Posterior vena cava (tissue), 2 donors: Measurements from ENCODE around the gene ZFHX3. TPM values are rescaled to one million over a fixed set of nuclear protein-coding genes. Genes with fewer than 3 reads are reported as not detected.
A peak's percentile ranks its signal among the peaks of the same experiment; 100 is the strongest.

Experiments
- DNase-seq: peaks from one replicate; pipeline ENCODE4 v3.0.0-alpha.2; 2020; ENCODE audit warnings: low spot score
- intact Hi-C, 2 donors: fragments of 100-400 bp; cut with DNase I; formaldehyde crosslinking; loops; one replicate each; pipeline versions ENCODE4 v1.14.1 to v1.14.2; 2022 to 2023
- total RNA-seq, 2 donors: library from RNA; stranded (reverse); fragmentation: NEBNext Ultra II Directional; extraction: Animal tissue kit (Norgen Biotek cat#: 25700); gene quantifications; one replicate each; pipeline ENCODE4 v1.2.1, GENCODE V29; 2021
- donor health status: DM: yes; HTN: yes; CAD: no.
- donor health status: DM: yes; HTN: yes; CAD: no.

The ZFHX3 gene
- total RNA-seq, 2 donors from 2014 or later: 40.8 to 43.7 TPM

DNA sequence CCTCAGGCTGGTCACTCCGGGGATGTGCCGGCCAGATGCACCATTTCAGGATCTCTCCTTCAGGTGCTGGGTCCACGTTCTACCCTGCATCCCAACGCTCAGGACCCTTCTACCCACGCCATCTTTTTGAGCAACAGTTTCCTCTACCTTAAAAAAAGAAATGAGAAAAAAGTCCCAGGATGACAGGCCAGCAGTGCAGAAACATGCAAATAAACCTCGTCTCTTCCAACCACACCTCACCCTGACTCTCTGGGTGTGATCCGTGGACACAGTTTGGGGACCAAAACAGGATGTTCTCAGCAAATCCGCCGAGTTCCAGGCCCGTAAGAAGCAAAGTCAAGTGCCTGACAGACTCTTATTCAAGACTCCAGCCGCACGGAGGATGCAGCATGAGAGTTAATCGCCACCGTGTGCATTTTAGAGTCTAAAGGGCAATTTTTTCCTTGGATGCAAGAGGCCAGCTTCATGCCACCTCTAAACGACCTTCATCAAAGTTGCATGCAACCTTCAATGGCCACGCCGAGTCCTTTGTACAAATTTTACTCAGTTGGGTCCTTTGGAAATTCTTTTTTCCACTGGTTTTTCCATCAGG is 99.6 kb downstream of the ZFHX3 start:
- intact Hi-C loops: no loop called here
- peak; percentile 26 for DNase-seq

DNA sequence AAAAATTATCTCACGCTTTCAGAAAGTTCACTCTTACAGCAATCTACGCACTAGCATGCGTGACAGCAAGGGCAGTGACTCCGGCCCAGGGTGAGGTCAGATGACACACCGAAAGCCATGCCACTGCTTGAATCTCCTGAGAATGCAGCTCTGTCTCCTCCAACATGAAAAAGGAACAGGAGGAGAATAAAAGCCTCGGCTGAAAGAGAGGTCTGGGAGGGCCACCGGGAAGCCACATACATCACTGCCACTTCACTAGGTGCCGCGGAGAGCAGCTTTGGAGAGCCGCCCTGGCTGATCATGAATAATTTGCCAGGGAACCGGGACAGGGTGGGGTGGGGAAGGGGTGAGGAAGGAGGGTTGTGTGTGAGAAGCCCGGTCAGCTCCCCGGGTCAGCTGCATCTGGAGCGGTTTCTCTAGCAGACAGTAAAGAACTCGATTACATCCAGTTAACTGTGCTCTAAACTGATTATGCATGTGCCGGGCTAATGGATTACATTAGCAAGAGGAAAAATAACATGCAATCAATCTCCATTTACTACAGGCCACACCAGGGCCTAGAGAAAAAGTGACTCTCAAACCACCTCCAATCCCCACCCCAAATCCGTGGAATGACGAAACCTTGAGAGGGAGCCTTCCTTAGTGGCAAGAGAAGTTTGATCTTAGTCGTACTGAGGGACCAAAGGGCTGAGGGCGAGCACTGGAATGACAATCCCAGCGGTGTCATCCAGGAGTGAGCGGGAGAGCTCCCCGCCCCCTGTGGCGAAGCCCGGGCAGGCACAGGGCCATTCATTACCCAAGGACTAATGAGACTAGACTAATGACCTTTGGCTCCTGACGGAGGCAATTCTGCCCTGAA is 100.3 kb downstream of the ZFHX3 start:
- intact Hi-C loops: no loop called here
- peak; percentile 81 for DNase-seq

DNA sequence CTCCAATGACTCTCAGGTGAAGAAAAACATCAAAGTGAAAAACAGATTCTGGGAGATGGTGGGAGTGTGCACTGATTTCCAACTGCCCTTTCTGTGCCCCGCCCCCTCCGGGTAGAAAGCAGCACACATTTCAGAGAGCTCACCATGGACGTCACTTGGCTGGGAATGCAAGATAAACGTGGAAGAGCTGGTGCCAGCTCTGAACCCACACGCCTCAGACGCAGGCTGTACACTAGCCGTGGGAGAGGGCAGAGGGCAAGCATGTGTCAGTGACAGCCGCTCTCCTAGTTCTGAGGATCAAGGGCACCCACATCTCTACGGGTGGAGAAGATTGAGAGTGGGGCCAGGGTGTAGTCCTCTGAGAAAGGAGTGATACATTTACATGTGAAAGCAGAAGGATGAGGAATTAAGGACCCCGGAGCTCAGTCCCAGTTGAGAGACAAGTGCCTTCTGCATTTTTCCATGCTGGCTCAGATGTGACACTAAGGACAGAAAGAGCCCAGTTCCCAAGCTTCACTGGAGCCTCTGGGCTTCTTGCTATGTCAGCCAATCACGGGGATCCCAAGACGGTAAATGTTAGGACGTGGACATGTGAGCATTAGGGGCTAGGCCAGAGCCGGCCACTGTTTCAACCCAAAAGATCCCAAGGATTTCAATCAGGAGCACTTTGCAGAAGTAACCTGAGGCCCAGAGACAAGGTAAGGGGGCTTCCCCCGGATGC is 101.3 kb downstream of the ZFHX3 start:
- intact Hi-C loops: no loop called here
- peak; percentile 82 for DNase-seq

DNA sequence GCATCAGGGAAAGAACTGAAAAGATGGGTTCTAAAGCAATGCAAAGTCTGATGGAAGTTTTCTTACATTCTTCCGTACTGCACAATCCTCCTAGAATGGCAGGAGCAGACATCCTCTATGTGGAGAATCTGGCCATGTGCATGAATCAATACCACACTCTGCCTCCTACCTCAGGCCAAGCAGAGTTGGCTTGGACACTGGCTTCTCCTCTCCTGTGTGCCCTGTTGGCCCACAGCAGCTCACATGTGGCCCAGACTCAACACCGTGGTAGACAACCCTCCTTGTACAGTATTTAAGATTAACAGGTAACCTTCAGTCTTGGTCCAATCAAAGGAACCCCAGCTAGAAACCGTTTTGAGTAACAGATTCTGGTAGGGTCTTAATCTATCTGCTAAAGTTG is 101.9 kb downstream of the ZFHX3 start:
- intact Hi-C loops: no loop called here
- no peak for DNase-seq

DNA sequence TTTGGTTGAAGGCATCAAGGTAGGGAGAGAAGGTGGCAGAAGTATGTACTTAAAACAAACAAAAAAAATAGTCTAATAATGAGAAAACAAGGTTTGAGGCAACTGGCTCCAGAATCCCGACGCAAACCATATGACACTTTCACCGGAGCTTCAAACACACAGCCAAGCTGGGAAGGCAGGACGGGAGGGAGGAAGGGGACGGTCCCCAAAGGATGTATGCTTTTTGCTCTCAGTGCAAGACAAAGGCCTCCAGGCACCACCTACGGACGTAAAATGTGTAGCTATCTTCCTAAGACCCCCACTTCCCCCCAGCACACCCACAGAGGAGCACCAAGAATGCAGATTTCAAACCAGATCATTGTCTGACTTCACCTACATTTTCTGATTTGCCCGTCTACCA is 102.3 kb downstream of the ZFHX3 start:
- intact Hi-C loops: no loop called here
- DNase-seq: peak; percentile 51

GRCh38 chr16:72944757-72945485 is 103.0 kb downstream of the ZFHX3 start:
- DNase-seq: peak; percentile 9
- intact Hi-C loops: loop anchor here in 1 of 2 donors (5.0 kb wide), 2 partner anchors 32 to 102 kb away; partner anchors contain the start of gene ZFHX3

GRCh38 chr16:72942021-72942420 is 105.9 kb downstream of the ZFHX3 start:
- DNase-seq: no peak
- intact Hi-C loops: loop anchor here in 1 of 2 donors (5.0 kb wide), 2 partner anchors 35 to 105 kb away; partner anchors contain the start of gene ZFHX3

GRCh38 chr16:72940886-72941285 is 107.0 kb downstream of the ZFHX3 start:
- intact Hi-C loops: loop anchor here in 1 of 2 donors (5.0 kb wide), 2 partner anchors 36 to 106 kb away; partner anchors contain the start of gene ZFHX3

DNA sequence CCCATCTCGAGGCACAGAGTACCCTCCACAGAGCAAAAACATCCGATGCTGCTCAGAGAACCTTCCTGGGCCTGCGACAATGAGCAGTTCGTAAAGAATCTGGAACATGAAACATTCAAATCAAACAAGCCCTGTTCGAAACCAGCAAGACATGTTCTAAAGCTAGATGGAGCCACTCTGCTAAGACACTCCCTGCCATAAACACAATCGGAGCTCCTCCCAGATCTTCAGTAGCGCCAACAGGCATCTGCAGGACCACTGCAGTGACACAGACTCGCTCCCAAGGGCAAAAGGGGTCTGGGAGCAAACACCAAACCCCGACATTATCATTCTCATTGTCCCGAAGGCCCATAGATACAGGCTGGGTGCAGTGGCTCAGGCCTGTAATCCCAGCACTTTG is 108.7 kb downstream of the ZFHX3 start:
- no peak for DNase-seq
- intact Hi-C loops: no loop called here

More at GRCh38 chr16:72940886-72941285, 107.0 kb downstream of the ZFHX3 start:
- DNase-seq: peak; percentile 51

- intact Hi-C loops: no loop called here
- DNase-seq: peak; percentile 98
Measured at GRCh38 chr16:72938795-72939164, 109.1 kb downstream of the ZFHX3 start.

- intact Hi-C loops: no loop called here
- DNase-seq: peak; percentile 76
Measured at GRCh38 chr16:72937916-72938794, 109.8 kb downstream of the ZFHX3 start.

DNA sequence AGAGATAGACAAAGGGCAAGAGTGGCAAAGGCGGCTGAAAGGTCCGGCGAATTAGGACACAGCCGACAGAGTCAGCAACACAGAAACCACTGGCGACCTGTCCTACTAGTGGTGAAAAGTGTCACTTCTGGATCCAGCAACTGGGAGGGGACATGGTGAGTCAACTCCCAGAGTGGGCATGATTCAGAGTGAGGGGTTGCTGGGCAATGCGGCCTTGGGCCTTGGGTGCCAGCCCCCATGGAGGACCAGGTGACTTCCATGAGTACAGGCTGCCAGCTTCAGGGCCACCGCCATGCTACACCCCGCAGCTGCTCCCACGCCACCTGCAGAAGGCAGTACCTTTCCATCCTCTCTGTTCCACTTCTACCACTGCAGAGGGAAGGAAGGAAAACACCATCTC is 110.6 kb downstream of the ZFHX3 start:
- intact Hi-C loops: no loop called here

DNA sequence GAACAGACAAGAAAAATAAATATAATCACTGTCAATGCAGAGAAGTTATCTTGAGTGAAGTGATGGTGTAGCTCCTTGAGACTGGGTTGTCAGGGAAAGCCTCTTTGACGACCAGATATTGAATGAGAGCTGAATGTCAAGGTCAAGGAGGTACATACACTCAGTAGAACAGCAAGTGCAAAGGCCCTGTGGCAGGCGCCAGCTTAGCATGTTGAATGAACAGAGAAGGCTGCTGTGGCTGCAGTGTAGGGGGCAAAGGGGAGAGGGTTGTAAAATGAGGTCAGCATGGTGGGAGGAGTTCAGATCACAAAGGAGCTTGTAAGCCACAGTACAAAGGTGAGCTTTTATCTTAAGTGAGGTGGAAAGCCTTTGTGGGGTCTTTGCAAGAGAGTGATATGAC is 111.5 kb downstream of the ZFHX3 start:
- peak; percentile 10 for DNase-seq
- intact Hi-C loops: no loop called here

More for the DNA sequence above, 110.6 kb downstream of the ZFHX3 start:
- peak; percentile 79 for DNase-seq

DNA sequence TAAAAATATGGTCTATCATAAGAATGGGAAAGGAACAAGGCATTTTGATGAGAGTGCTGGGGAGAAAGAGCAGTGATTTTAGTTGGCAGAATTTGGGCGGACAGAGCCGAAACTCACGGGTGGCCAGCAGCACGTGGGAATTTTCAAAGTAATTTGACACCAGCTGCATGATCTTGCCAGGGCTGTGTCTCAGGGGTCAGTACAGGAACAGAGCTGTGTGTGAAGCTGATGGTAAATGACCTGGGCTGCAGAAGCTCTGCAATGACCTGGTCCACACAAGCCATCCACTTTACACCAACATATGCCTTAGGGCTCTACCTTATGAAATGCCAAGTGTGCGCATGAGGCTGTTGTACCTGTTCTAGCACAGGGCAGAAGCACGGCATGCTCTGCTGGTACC is 112.0 kb downstream of the ZFHX3 start:
- DNase-seq: peak; percentile 72
- intact Hi-C loops: no loop called here

- peak; percentile 67 for DNase-seq
- intact Hi-C loops: no loop called here
Measured at GRCh38 chr16:72934636-72935403, 113.1 kb downstream of the ZFHX3 start.

- no peak for DNase-seq
- intact Hi-C loops: no loop called here
Measured at GRCh38 chr16:72932677-72933335, 115.1 kb downstream of the ZFHX3 start.

GRCh38 chr16:72932050-72932449 is 115.9 kb downstream of the ZFHX3 start:
- no peak for DNase-seq
- intact Hi-C loops: no loop called here
